NCI-H2107 treated with DMSO at 0.1 percent for 48 hours (cell line): Measurements from ENCODE around the gene SPSB4.

Source experiments
- DNase-seq: peaks from one replicate; lab custom pipeline; 2025; ENCODE audit not compliant: unreplicated experiment; lab: John Stamatoyannopoulos, UW

Gene SPSB4

GRCh38 chr3:141052201-141053069 is 1.3 kb downstream of the SPSB4 start:
- no peak for DNase-seq

GRCh38 chr3:141055136-141055535 is 4.0 kb downstream of the SPSB4 start:
- DNase-seq, result no peak

- DNase-seq, result no peak
These were observed 4.6 kb downstream of the SPSB4 start for GRCh38 chr3:141055536-141056445.

GRCh38 chr3:141056751-141057171 is 5.6 kb downstream of the SPSB4 start:
- no peak for DNase-seq

- DNase-seq, result no peak
These were observed 6.3 kb downstream of the SPSB4 start for GRCh38 chr3:141057436-141057835.

GRCh38 chr3:141057946-141058800 is 7.0 kb downstream of the SPSB4 start:
- DNase-seq, result no peak

GRCh38 chr3:141058996-141059395 is 7.8 kb downstream of the SPSB4 start:
- no peak for DNase-seq

GRCh38 chr3:141059816-141060215 is 8.7 kb downstream of the SPSB4 start:
- no peak for DNase-seq

GRCh38 chr3:141060327-141060726 is 9.2 kb downstream of the SPSB4 start:
- DNase-seq, result no peak

- no peak for DNase-seq
These were observed 12.7 kb downstream of the SPSB4 start for GRCh38 chr3:141063831-141064230.

GRCh38 chr3:141064255-141064926 is 13.2 kb downstream of the SPSB4 start:
- DNase-seq, result no peak

- no peak for DNase-seq
These were observed 14.1 kb downstream of the SPSB4 start for GRCh38 chr3:141065258-141065657.

- DNase-seq, result no peak
These were observed 15.0 kb downstream of the SPSB4 start for GRCh38 chr3:141065841-141066805.

GRCh38 chr3:141067206-141067974 is 16.2 kb downstream of the SPSB4 start:
- no peak for DNase-seq

- DNase-seq, result no peak
These were observed 19.1 kb downstream of the SPSB4 start for GRCh38 chr3:141070229-141070628.

GRCh38 chr3:141070727-141071357 is 19.7 kb downstream of the SPSB4 start:
- no peak for DNase-seq

- no peak for DNase-seq
These were observed 20.6 kb downstream of the SPSB4 start for GRCh38 chr3:141071681-141072260.

GRCh38 chr3:141072950-141073349 is 21.8 kb downstream of the SPSB4 start:
- DNase-seq, result no peak
